ENCODE results near the gene MOSMO. TPM values are rescaled to one million over a fixed set of nuclear protein-coding genes. Genes with fewer than 3 reads are reported as not detected.

The MOSMO gene
- total and polyA plus RNA-seq, 10 donors, result 9.5 to 35.7 (median 16.8) TPM

GRCh38 chr16:22004341-22004740, 3.6 kb upstream of the MOSMO start:
- Histone ChIP-seq H3K4me3 (no peak overlapping the region), H3K4me1 (peaks cover 14 to 44% (median 28%) of the 10 kb centered on the region in 6 donors), H3K36me3 (no peaks in the 10 kb centered on the region), H3K9me3 (no peaks in the 10 kb centered on the region), H3K27me3 (replicated peaks in 1 of 7) (no peaks in the 10 kb centered on the region), H3K27ac (no peak overlapping the region)
- intact Hi-C loops (cut with DNase I; ENCODE audit: low total_unique reads), result loop anchor here (5.0 kb wide), 3 partner anchors 73 to 298 kb away; no protein-coding TSS in a partner anchor
- 73 to 79% (median 79%) methylated on average over 3 of the region's 3 CpGs for WGBS, 5 donors
- no peak for TF ChIP-seq POLR2A (IDR thresholded peaks at IDR 0.05)
- no peak for DNase-seq

GRCh38 chr16:22005746-22006145, 2.2 kb upstream of the MOSMO start:
- intact Hi-C loops (cut with DNase I; ENCODE audit: low total_unique reads), result no loop called here
- Histone ChIP-seq H3K27ac (no peak overlapping the region), H3K36me3 (no peaks in the 10 kb centered on the region), H3K9me3 (no peaks in the 10 kb centered on the region), H3K4me3 (no peak overlapping the region), H3K4me1 (peaks cover 17 to 53% (median 35%) of the 10 kb centered on the region in 6 donors), H3K27me3 (replicated peaks in 1 of 7) (no peaks in the 10 kb centered on the region)
- DNase-seq, result no peak
- no peak for TF ChIP-seq POLR2AphosphoS5 (IDR thresholded peaks at IDR 0.05)
- no peak for TF ChIP-seq CTCF (IDR thresholded peaks at IDR 0.05 in 8 of 11, conservative IDR thresholded peaks at IDR 0.05 in 3 of 11)
- no peak for TF ChIP-seq POLR2A (IDR thresholded peaks at IDR 0.05)
- WGBS, 5 donors, result 84 to 97% (median 91%) methylated on average over 1 of the region's 1 CpG

GRCh38 chr16:22006636-22007035, 1.3 kb upstream of the MOSMO start:
- Histone ChIP-seq H3K27ac (no peak overlapping the region), H3K4me1 (peaks cover 14 to 53% (median 35%) of the 10 kb centered on the region in 6 donors), H3K27me3 (replicated peaks in 1 of 7) (no peaks in the 10 kb centered on the region), H3K9me3 (no peaks in the 10 kb centered on the region), H3K36me3 (no peaks in the 10 kb centered on the region), H3K4me3 (peak overlapping the region in 2 of 8 donors; percentile 76 to 80)
- WGBS, 5 donors, result 71 to 84% (median 75%) methylated on average over 6 of the region's 6 CpGs
- TF ChIP-seq CTCF (IDR thresholded peaks at IDR 0.05 in 8 of 11, conservative IDR thresholded peaks at IDR 0.05 in 3 of 11) (no peak), POLR2A (IDR thresholded peaks at IDR 0.05) (no peak), POLR2AphosphoS5 (IDR thresholded peaks at IDR 0.05) (no peak)
- intact Hi-C loops (cut with DNase I; ENCODE audit: low total_unique reads), result no loop called here
- no peak for DNase-seq

- no peaks in the 10 kb centered on the region for H3K36me3 ChIP-seq
- peak overlapping the region in 6 of 8 donors; percentile 79 to 91 (median 88) for H3K27ac ChIP-seq
- no peaks in the 10 kb centered on the region for H3K9me3 ChIP-seq
- H3K27me3 ChIP-seq (replicated peaks in 1 of 7), result no peaks in the 10 kb centered on the region
- 9 to 19% (median 15%) methylated on average over 8 of the region's 8 CpGs for WGBS, 5 donors
- H3K4me1 ChIP-seq, result peaks cover 14 to 53% (median 39%) of the 10 kb centered on the region in 6 donors
- intact Hi-C loops (cut with DNase I; ENCODE audit: low total_unique reads), result no loop called here
- H3K4me3 ChIP-seq, result peak overlapping the region; percentile 61 to 97 (median 87)
- TF ChIP-seq CTCF (IDR thresholded peaks at IDR 0.05 in 8 of 11, conservative IDR thresholded peaks at IDR 0.05 in 3 of 11) (no peak), POLR2A (IDR thresholded peaks at IDR 0.05) (no peak), POLR2AphosphoS5 (IDR thresholded peaks at IDR 0.05) (no peak)
- no peak for DNase-seq
Measured at GRCh38 chr16:22007159-22007508, 777 bp upstream of the MOSMO start.
